Heart right ventricle (tissue), 16 donors: ENCODE results near the gene CALCR. TPM values are rescaled to one million over a fixed set of nuclear protein-coding genes. Genes with fewer than 3 reads are reported as not detected.
"Not testable (repeated sequence)": the region's sequence is repeated elsewhere in the genome, so short reads cannot be mapped to it uniquely, and the experiment has no call there.

Experiments
- ATAC-seq, 8 donors: fragments of 200-7000 bp; cut with Tn5 transposase; one replicate each; pipeline ENCODE4 v1.9.1; 2020; ENCODE audit warnings: mild to moderate bottlenecking in 8 of 8, moderate library complexity in 8 of 8, moderate number of reproducible peaks in 1 of 8
- DNase-seq, 2 donors: peaks; one replicate each; pipeline ENCODE4 v3.0.0-alpha.2; 2020
- H3K27ac ChIP-seq, 10 donors: fragments of 200-600 bp; sonication (generic) in 2 of 10; one replicate each; pipeline versions ENCODE4 v1.5.0 to v1.8.0; 2020 to 2022; ENCODE audit warnings: mild to moderate bottlenecking in 3 of 10
- H3K27me3 ChIP-seq, 7 donors: fragments of 200-600 bp; one replicate each; pipeline ENCODE4 v1.8.0; 2021 to 2022; ENCODE audit warnings: mild to moderate bottlenecking in 2 of 7
- H3K36me3 ChIP-seq, 9 donors: fragments of 200-600 bp; sonication (generic) in 1 of 9; one replicate each; pipeline versions ENCODE4 v1.5.0 to v1.8.0; 2020 to 2022; ENCODE audit warnings: mild to moderate bottlenecking in 2 of 9
- H3K4me1 ChIP-seq, 9 donors: fragments of 200-600 bp; sonication (generic) in 1 of 9; one replicate each; pipeline versions ENCODE4 v1.5.0 to v1.8.0; 2020 to 2022; ENCODE audit warnings: mild to moderate bottlenecking in 4 of 9
- H3K4me3 ChIP-seq, 10 donors: fragments of 200-600 bp; sonication (generic) in 2 of 10; one replicate each; pipeline versions ENCODE4 v1.5.0 to v1.8.0; 2020 to 2022; ENCODE audit warnings: mild to moderate bottlenecking in 7 of 10, moderate library complexity in 2 of 10
- H3K9me3 ChIP-seq, 11 donors: fragments of 200-600 bp in 10 of 11; sonication (generic) in 2 of 11; one replicate each; pipeline versions ENCODE4 v1.5.0 to v1.8.0; 2013 to 2022; ENCODE audit warnings: mild to moderate bottlenecking in 2 of 11, control low read depth in 1 of 11, moderate library complexity in 1 of 11
- WGBS, 2 donors: extraction: QIAGEN DNeasy Blood & Tissue Kit; methylation state at CpG; one replicate each; pipeline ENCODE4 v1.1.7; 2013; ENCODE audit warnings: inconsistent platforms in 1 of 2; 5-methylcytosine and 5-hydroxymethylcytosine counted together
- intact Hi-C, 10 donors: fragments of 100-400 bp; cut with DNase I; formaldehyde crosslinking; loops; one replicate each; pipeline versions ENCODE4 v1.11.1 to v1.14.2; 2022
- polyA plus RNA-seq, 2 donors: library from polyadenylated mRNA; stranded (reverse); fragments of 200-250 nt; gene quantifications; one replicate each; pipeline ENCODE4 v1.2.3, GENCODE V29; 2013
- total RNA-seq, 10 donors: library from RNA; stranded (reverse); fragmentation: NEBNext Ultra II Directional in 3 of 10; extraction: Animal tissue kit (Norgen Biotek cat#: 25700) in 3 of 10; gene quantifications; one replicate each; pipeline versions ENCODE4 v1.2.1 to v1.2.4, GENCODE V29; 2021 to 2023
- TF ChIP-seq, protein P1 (sequence below), 9 donors: fragments of 200-600 bp; sonication (generic) in 2 of 9; IDR thresholded peaks; one replicate each; pipeline versions ENCODE4 v1.5.0 to v1.8.0; 2021 to 2022; ENCODE audit warnings: antibody characterized with exemption in 9 of 9, mild to moderate bottlenecking in 5 of 9, moderate library complexity in 1 of 9
- donor health status: Arrhythmogenic right ventricular cardiomyopathy.
- donor health status: ischemic (EF 13 %, LVEDD 7.1; RV severe dilation, severe dysfunction).
- donor health status: healthy with polysubstance abuse.
- donor health status: DM: no; HTN: yes; CAD: no.
- donor health status: DM: no; HTN: no; CAD: no.
- donor health status: ischemic (EF 25% LVEDD 6.9; RV normal size, moderate dysfunction).
- donor health status: ischemic (EF 25% LVEDD 5.7; RV mildly dilated, moderate dysfunction).
- donor health status: healthy.
- donor health status: DM: yes; HTN: yes; CAD: no.
- donor health status: Ischemic cardiomyopathy.
- donor health status: ischemic (EF 35%, LVEDD 5.7; RV mildly dilated, moderate dysfunction).
- donor health status: nonischemic (EF 11% LVEDD 7.7; RV severe dilation, severe dysfunction).
- donor health status: DM: yes; HTN: yes; CAD: no.
- donor health status: PGD.
- donor health status: ischemic (EF 29% LVEDD 5.4; RV normal size, mild dysfunction).
- donor health status: nonischemic (EF 23%, LVEDD 6.1; RV moderate dilation, normal function).

Gene CALCR
- total and polyA plus RNA-seq, 12 donors = 0.10 to 0.12 TPM; not detected in 10

DNA sequence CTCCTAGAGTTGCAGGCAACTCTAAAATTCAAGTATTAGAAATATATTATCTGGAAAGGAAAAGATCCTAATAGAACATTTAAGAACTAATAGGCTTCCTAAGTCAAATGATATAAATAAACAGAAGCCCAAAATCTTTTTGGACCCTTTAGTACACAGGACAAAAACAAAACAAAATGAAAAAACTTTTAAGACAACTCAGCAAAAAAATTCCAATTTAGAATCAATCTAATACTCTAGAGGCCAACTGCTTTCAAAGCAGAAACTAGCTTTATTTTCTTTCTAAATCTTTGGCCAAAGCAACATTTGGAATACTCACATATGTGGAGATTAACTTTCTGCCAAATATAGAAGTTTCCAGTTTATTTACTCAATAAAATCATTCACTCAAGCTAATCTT, 65.2 kb downstream of the CALCR start:
- Histone ChIP-seq H3K9me3 (no peaks in the 10 kb centered on the region), H3K4me1 (no peaks in the 10 kb centered on the region), H3K27ac (no peak overlapping the region), H3K36me3 (no peaks in the 10 kb centered on the region), H3K27me3 (no peaks in the 10 kb centered on the region), H3K4me3 (no peak overlapping the region)
- DNase-seq (no peak), ATAC-seq (no peak)
- TF ChIP-seq, protein P1, sequence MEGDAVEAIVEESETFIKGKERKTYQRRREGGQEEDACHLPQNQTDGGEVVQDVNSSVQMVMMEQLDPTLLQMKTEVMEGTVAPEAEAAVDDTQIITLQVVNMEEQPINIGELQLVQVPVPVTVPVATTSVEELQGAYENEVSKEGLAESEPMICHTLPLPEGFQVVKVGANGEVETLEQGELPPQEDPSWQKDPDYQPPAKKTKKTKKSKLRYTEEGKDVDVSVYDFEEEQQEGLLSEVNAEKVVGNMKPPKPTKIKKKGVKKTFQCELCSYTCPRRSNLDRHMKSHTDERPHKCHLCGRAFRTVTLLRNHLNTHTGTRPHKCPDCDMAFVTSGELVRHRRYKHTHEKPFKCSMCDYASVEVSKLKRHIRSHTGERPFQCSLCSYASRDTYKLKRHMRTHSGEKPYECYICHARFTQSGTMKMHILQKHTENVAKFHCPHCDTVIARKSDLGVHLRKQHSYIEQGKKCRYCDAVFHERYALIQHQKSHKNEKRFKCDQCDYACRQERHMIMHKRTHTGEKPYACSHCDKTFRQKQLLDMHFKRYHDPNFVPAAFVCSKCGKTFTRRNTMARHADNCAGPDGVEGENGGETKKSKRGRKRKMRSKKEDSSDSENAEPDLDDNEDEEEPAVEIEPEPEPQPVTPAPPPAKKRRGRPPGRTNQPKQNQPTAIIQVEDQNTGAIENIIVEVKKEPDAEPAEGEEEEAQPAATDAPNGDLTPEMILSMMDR (IDR thresholded peaks at IDR 0.05) = no peak
- intact Hi-C loops = no loop called here

DNA sequence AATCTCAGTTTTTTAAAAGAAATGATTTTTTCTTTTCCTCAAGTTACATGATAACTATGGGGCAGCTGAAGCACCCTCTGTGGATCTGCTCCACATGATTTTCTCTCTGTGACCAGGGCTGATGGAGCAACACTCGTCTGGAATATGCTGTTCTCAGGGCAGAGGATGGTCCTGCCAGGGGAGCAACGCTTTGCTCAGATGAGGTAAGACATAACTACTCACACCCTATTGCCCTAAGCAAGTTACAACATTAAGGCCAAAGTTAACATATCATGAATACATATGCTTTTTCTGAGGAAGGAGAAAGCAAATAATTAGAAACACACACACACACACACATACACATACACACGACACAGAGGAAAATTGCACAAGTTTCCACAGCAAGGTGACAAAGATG, 71.4 kb downstream of the CALCR start:
- Histone ChIP-seq H3K27ac (no peak overlapping the region), H3K9me3 (no peaks in the 10 kb centered on the region), H3K36me3 (no peaks in the 10 kb centered on the region), H3K27me3 (no peaks in the 10 kb centered on the region), H3K4me1 (no peaks in the 10 kb centered on the region), H3K4me3 (no peak overlapping the region)
- no peak for DNase-seq
- ATAC-seq = no peak
- TF ChIP-seq, protein P1 (IDR thresholded peaks at IDR 0.05) = no peak
- WGBS, 2 donors = 56 to 67% methylated on average over 3 of the region's 3 CpGs
- intact Hi-C loops = no loop called here

DNA sequence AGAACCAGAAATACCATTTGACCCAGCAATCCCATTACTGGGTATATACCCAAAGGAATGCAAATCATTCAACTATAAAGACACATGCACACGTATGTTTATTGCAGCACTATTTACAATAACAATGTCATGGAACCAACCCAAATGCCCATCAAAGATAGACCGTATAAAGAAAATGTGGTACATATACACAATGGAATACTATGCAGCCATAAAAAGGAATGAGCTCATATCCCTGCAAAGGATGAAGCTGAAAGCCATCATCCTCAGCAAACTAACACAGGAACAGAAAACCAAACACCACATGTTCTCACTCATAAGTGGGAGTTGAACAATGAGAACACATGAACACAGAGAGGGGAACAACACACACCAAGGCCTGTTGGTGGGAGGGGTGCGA, 82.7 kb downstream of the CALCR start:
- WGBS, 2 donors = 84 to 88% methylated on average over 3 of the region's 3 CpGs
- H3K9me3 ChIP-seq = peaks cover 0 to 31% (median 5%) of the 10 kb centered on the region in 11 donors
- H3K27ac ChIP-seq, intact Hi-C loops, ATAC-seq, H3K4me3 ChIP-seq, H3K36me3 ChIP-seq, H3K4me1 ChIP-seq, H3K27me3 ChIP-seq, DNase-seq: not testable (repeated sequence)

DNA sequence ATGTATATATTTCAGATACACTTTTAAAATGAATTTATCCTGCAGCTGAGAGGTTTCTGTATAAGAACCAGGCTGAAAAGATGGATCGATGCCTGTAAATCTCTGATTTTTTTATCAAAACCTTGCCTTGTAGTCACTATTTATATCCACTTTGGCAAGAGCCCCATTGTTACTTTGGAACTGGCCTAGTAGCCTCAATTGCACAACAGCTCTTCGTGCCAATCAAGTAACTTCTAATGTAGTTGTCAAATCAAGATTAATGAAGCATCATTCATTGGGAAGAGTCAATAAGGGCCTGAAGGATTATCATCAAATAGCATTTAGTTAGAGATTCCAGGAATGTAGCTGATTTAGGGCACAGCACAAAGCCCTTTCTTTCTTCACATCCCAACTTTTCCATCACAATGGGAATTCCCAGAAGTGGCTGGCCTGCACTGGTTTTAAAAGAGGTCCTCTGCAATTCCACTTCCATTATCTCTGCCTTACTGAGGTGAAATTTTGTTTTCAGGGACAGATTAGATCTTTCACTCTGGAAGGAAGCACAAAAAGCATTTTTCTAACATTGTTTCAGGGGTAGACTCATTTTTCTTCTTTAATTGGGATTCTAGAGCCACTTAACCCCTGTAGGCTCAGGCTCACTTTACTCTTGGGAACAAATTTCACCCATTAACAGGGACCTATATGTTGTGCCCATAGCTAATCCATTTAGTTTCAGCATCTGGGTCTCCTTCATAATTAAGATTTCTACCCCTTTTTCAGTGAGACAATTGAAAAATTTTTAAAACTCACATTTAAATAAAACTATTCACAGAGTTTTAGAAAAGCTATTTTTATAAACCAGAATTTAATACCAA, 97.8 kb downstream of the CALCR start:
- intact Hi-C loops = loop anchor here in 1 of 10 donors (10.0 kb wide), 1 partner anchor 62 kb away; no protein-coding TSS in a partner anchor
- Histone ChIP-seq H3K9me3 (no peaks in the 10 kb centered on the region), H3K4me3 (no peak overlapping the region), H3K36me3 (no peaks in the 10 kb centered on the region), H3K27ac (no peak overlapping the region), H3K27me3 (peaks cover 0 to 5% (median 0%) of the 10 kb centered on the region in 7 donors), H3K4me1 (no peaks in the 10 kb centered on the region)
- WGBS, 2 donors = 58 to 65% methylated on average over 2 of the region's 2 CpGs
- DNase-seq (no peak), ATAC-seq (no peak)
- TF ChIP-seq, protein P1 (IDR thresholded peaks at IDR 0.05) = no peak

DNA sequence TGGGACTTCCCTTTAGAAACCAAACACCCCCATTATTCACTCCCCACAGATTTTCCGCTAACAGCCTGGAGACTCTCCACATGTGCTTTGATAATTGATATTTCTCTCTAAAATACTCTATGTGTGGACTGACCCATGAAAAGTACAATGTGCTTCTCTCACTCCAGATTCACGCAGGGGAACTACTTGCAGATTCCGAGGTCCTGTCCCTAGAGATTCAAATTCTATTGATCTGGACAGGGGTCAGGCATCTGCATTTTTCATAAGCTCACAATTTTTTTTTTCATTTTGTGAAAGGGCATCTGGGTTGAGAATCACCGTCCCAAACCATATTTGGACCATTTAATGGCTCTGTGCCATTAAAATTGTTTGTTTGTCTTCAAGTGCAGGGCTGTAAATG, 98.7 kb downstream of the CALCR start:
- WGBS, 2 donors = 66 to 73% methylated on average over 4 of the region's 4 CpGs
- intact Hi-C loops = loop anchor here in 1 of 10 donors (10.0 kb wide), 1 partner anchor 61 kb away; no protein-coding TSS in a partner anchor
- H3K4me3 ChIP-seq = no peak overlapping the region
- no peaks in the 10 kb centered on the region for H3K36me3 ChIP-seq
- H3K27me3 ChIP-seq = peaks cover 0 to 5% (median 0%) of the 10 kb centered on the region in 7 donors
- no peak overlapping the region for H3K27ac ChIP-seq
- H3K9me3 ChIP-seq = no peaks in the 10 kb centered on the region
- ATAC-seq (no peak), DNase-seq (no peak)
- no peaks in the 10 kb centered on the region for H3K4me1 ChIP-seq
- TF ChIP-seq, protein P1 (IDR thresholded peaks at IDR 0.05) = no peak
